Gastrocnemius medialis (tissue), 4 donors: Measurements from ENCODE around the gene MYH8. TPM values are rescaled to one million over a fixed set of nuclear protein-coding genes. Genes with fewer than 3 reads are reported as not detected.

ENCODE experiments used
- ATAC-seq, 2 donors: fragments of 150-250 bp; one replicate each; pipeline ENCODE4 v1.9.1; 2016
- DNase-seq, 2 donors: peaks; one replicate each; pipeline ENCODE4 v3.0.0-alpha.2; 2019
- H3K27ac ChIP-seq, 4 donors: fragments of 200-600 bp; sonication (generic); 1 replicate in 1 of 4; 2 replicates in 3 of 4; pipeline ENCODE4 v1.5.1; 2016 to 2018; ENCODE audit warnings: mild to moderate bottlenecking in 2 of 4, moderate library complexity in 1 of 4
- H3K27me3 ChIP-seq, 3 donors: fragments of 200-600 bp; sonication (generic) in 2 of 3; 1 replicate in 1 of 3; 2 replicates in 2 of 3; pipeline versions ENCODE4 v1.5.1 to v1.6.0; 2016 to 2019; ENCODE audit warnings: mild to moderate bottlenecking in 1 of 3, moderate library complexity in 1 of 3
- H3K36me3 ChIP-seq, 2 donors: fragments of 200-600 bp; sonication (generic) in 1 of 2; one replicate each; pipeline ENCODE4 v1.5.1; 2017 to 2018
- H3K4me1 ChIP-seq, 2 donors: fragments of 200-600 bp; sonication (generic) in 1 of 2; one replicate each; pipeline ENCODE4 v1.5.1; 2016 to 2017; ENCODE audit warnings: mild to moderate bottlenecking in 2 of 2
- H3K4me3 ChIP-seq, 4 donors: fragments of 200-600 bp; sonication (generic) in 3 of 4; 1 replicate in 1 of 4; 2 replicates in 3 of 4; pipeline ENCODE4 v1.5.1; 2016 to 2019; ENCODE audit warnings: mild to moderate bottlenecking in 2 of 4
- H3K9me3 ChIP-seq, 3 donors: fragments of 200-600 bp; sonication (generic) in 2 of 3; 1 replicate in 1 of 3; 2 replicates in 2 of 3; pipeline ENCODE4 v1.5.1; 2016 to 2019
- POLR2A ChIP-seq, 2 donors: fragments of 450-650 bp; IDR thresholded peaks; one replicate each; pipeline ENCODE4 v1.6.1; 2017; ENCODE audit warnings: antibody characterized with exemption in 2 of 2, mild to moderate bottlenecking in 2 of 2, moderate library complexity in 2 of 2
- in situ Hi-C, 4 donors: fragments of 200-750 bp; cut with MboI; loops; one replicate each; pipeline versions ENCODE4 v1.15.0 to v1.8.0; 2017; ENCODE audit warnings: low sequenced_read_pairs in 4 of 4
- intact Hi-C: fragments of 100-400 bp; cut with DNase I; formaldehyde crosslinking; loops from one replicate; pipeline ENCODE4 v1.15.1; 2023; ENCODE audit warnings: low total_unique reads
- total RNA-seq, 4 donors: library from RNA; depleted of rRNA; stranded (reverse); fragments of >200 nt; gene quantifications; one replicate each; pipeline versions ENCODE4 v1.1.0 to v1.2.3, GENCODE V29; 2016
- TF ChIP-seq, protein P1 (sequence below), 5 experiments: fragments of 450-650 bp in 3 of 5; fragments of 200-600 bp in 2 of 5; sonication (generic) in 2 of 5; IDR thresholded peaks in 4 of 5; conservative IDR thresholded peaks in 1 of 5; 1 replicate in 4 of 5; 2 replicates in 1 of 5; pipeline ENCODE4 v1.5.1; 2016 to 2019; ENCODE audit warnings: antibody characterized with exemption in 5 of 5, mild to moderate bottlenecking in 3 of 5, moderate library complexity in 3 of 5

The MYH8 gene
- total RNA-seq, 4 donors from 2014 or later = 0.34 to 1.1 (median 0.80) TPM

DNA sequence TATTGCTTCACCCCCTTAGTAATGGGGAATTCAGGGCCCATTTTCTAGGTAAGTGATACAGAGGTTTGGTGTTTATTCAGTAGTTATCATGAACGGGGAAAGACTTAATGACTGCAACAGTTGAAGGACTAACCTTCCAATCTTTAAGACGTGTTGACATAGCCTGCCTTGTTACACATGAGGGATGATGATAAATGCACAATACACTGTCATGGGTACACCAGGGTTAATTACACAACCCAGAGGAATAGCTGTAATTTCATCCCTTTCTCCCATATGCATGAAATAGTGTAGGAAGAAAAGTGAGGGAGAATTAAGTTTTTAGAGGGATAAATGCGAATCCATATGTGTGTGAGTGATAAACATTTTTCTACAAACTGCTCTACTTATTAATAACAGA lies 37.0 kb upstream of the MYH8 start:
- Histone ChIP-seq H3K9me3 (no peaks in the 10 kb centered on the region), H3K27me3 (no peaks in the 10 kb centered on the region), H3K4me1 (no peaks in the 10 kb centered on the region), H3K4me3 (no peak overlapping the region), H3K27ac (no peak overlapping the region), H3K36me3 (no peaks in the 10 kb centered on the region)
- DNase-seq = no peak
- intact Hi-C loops = no loop called here
- in situ Hi-C loops = no loop called here
- ATAC-seq = no peak
- no peak for TF ChIP-seq POLR2A (IDR thresholded peaks at IDR 0.05)
- TF ChIP-seq, protein P1, sequence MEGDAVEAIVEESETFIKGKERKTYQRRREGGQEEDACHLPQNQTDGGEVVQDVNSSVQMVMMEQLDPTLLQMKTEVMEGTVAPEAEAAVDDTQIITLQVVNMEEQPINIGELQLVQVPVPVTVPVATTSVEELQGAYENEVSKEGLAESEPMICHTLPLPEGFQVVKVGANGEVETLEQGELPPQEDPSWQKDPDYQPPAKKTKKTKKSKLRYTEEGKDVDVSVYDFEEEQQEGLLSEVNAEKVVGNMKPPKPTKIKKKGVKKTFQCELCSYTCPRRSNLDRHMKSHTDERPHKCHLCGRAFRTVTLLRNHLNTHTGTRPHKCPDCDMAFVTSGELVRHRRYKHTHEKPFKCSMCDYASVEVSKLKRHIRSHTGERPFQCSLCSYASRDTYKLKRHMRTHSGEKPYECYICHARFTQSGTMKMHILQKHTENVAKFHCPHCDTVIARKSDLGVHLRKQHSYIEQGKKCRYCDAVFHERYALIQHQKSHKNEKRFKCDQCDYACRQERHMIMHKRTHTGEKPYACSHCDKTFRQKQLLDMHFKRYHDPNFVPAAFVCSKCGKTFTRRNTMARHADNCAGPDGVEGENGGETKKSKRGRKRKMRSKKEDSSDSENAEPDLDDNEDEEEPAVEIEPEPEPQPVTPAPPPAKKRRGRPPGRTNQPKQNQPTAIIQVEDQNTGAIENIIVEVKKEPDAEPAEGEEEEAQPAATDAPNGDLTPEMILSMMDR (IDR thresholded peaks at IDR 0.05 in 4 of 5, conservative IDR thresholded peaks at IDR 0.05 in 1 of 5) = no peak

DNA sequence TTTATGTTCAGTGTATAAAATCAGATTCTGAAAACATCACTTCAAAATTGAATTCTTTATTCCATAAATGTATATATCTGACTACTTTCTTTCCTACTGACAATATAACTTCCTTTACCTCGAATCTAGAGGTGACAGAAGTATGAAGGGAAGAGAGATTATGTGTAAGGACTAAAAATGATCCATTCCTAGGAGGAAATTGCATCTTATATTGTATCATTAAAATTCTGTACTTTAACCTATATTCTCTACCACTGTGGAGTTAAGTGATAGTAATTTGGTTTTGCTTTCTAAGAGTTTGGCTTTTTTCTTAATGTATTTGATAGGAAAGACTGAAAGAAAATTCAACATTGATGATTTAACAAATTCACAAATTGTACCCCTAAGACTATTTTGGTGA lies 36.2 kb upstream of the MYH8 start:
- H3K4me3 ChIP-seq = no peak overlapping the region
- H3K27me3 ChIP-seq = no peaks in the 10 kb centered on the region
- ATAC-seq (no peak), DNase-seq (no peak)
- no peaks in the 10 kb centered on the region for H3K4me1 ChIP-seq
- in situ Hi-C loops = no loop called here
- H3K27ac ChIP-seq = no peak overlapping the region
- TF ChIP-seq POLR2A (IDR thresholded peaks at IDR 0.05) = no peak
- TF ChIP-seq, protein P1 (IDR thresholded peaks at IDR 0.05 in 4 of 5, conservative IDR thresholded peaks at IDR 0.05 in 1 of 5) = no peak
- H3K36me3 ChIP-seq = no peaks in the 10 kb centered on the region
- intact Hi-C loops = no loop called here
- H3K9me3 ChIP-seq = no peaks in the 10 kb centered on the region

DNA sequence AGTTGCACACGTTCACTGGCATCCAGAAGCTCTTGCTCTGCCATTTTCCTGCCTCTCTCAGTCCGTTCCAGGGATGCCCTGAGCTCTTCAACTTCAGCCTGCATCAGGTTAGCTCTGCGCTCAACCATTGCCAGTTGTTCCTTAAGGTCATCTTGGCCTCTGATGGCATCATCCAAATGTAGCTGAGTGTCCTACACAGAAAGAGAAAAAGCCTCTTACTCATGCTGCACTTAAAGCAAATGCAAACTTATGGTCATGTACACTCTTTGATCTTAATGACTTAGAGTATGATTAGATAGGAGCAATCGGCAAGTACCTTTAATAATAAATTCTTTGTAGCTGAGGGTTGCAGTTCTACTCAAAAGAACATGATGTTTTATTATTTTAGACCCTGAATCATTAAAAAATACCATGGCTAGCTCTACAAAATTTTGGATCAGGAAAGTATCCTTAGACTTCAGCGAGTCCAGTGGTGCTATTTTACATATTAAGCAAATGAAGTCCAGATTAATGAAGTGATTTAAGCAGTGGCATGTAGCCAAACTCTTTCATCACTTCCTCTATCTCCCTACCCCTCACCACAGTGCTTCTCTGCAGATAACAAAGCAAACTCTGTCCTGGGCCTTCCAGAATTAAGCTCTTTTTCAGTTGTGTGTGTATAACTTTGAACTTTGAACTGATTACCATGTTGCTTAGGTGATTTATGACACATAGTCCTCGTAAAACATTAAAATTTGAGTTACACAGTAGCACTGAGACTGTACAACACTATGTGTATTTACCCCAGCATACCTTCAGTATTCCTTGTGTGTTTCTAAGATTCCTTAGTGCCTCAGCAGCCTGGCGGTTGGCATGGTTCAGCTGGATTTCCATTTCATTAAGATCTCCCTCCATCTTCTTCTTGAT lies 25.5 kb upstream of the MYH8 start:
- no peak for ATAC-seq
- H3K27me3 ChIP-seq = no peaks in the 10 kb centered on the region
- no peak for TF ChIP-seq POLR2A (IDR thresholded peaks at IDR 0.05)
- TF ChIP-seq, protein P1 (IDR thresholded peaks at IDR 0.05 in 4 of 5, conservative IDR thresholded peaks at IDR 0.05 in 1 of 5) = no peak
- H3K9me3 ChIP-seq = no peaks in the 10 kb centered on the region
- no peaks in the 10 kb centered on the region for H3K4me1 ChIP-seq
- no peak overlapping the region for H3K4me3 ChIP-seq
- intact Hi-C loops = no loop called here
- in situ Hi-C loops = no loop called here
- no peak for DNase-seq
- H3K27ac ChIP-seq = no peak overlapping the region
- no peaks in the 10 kb centered on the region for H3K36me3 ChIP-seq

DNA sequence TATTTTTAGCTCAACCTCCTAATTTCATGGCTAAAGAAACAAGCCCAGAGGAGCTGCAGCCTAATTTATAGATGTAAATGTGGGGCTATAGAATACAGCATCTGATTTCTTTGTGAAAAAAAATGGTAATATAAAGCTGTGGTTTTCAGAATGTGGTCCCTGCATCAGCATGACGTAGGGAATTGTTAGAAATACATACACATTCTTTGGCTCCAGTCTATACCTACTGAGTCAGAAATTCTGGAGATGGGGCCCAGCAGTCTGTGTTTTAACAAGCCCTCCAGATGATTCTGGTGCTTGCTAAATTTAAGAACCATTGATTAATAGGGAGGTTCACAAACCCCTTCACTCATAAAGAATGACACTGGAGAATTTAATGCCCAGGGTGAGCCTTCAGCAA lies 18.1 kb upstream of the MYH8 start:
- Histone ChIP-seq H3K4me3 (no peak overlapping the region), H3K9me3 (no peaks in the 10 kb centered on the region), H3K27ac (no peak overlapping the region), H3K4me1 (no peaks in the 10 kb centered on the region), H3K27me3 (no peaks in the 10 kb centered on the region), H3K36me3 (no peaks in the 10 kb centered on the region)
- TF ChIP-seq POLR2A (IDR thresholded peaks at IDR 0.05) = no peak
- TF ChIP-seq, protein P1 (IDR thresholded peaks at IDR 0.05 in 4 of 5, conservative IDR thresholded peaks at IDR 0.05 in 1 of 5) = no peak
- intact Hi-C loops = no loop called here
- no peak for DNase-seq
- in situ Hi-C loops = no loop called here
- ATAC-seq = no peak
